Ovary (tissue), 9 donors: ENCODE measurements around the gene RYR3. TPM values are rescaled to one million over a fixed set of nuclear protein-coding genes. Genes with fewer than 3 reads are reported as not detected.

Experiments used
- DNase-seq, 5 donors: peaks; one replicate each; pipeline ENCODE4 v3.0.0-alpha.2; 2019 to 2020
- H3K27ac ChIP-seq, 2 donors: fragments of 200-600 bp; one replicate each; pipeline versions ENCODE4 v1.5.1 to v1.8.0; 2019 to 2022
- H3K27me3 ChIP-seq: fragments of 200-600 bp; one replicate; pipeline ENCODE4 v1.8.0; 2022
- H3K36me3 ChIP-seq: fragments of 200-600 bp; sonication (generic); one replicate; pipeline ENCODE4 v1.5.1; 2019
- H3K4me1 ChIP-seq: one replicate; pipeline ENCODE4 v1.8.1; 2013; ENCODE audit warnings: mild to moderate bottlenecking, moderate library complexity; ENCODE audit not compliant: insufficient read depth
- H3K4me3 ChIP-seq: fragments of 200-600 bp; sonication (generic); one replicate; pipeline ENCODE4 v1.5.1; 2017
- H3K9me3 ChIP-seq, 2 donors: fragments of 200-600 bp in 1 of 2; sonication (generic) in 1 of 2; one replicate each; pipeline versions ENCODE4 v1.5.1 to v1.8.1; 2013 to 2019; ENCODE audit warnings: mild to moderate bottlenecking in 1 of 2, moderate library complexity in 1 of 2
- CTCF ChIP-seq, 3 donors: fragments of 450-650 bp in 2 of 3; fragments of 200-600 bp in 1 of 3; IDR thresholded peaks; one replicate each; pipeline versions ENCODE4 v1.5.1 to v1.8.0; 2016 to 2022; ENCODE audit warnings: antibody characterized with exemption in 3 of 3, mild to moderate bottlenecking in 1 of 3
- EP300 ChIP-seq: sonication (generic); formaldehyde crosslinking; IDR thresholded peaks from one replicate; pipeline ENCODE4 v1.6.1; 2017; ENCODE audit warnings: antibody characterized with exemption
- POLR2A ChIP-seq: fragments of 450-650 bp; IDR thresholded peaks from one replicate; pipeline ENCODE4 v1.6.1; 2017; ENCODE audit warnings: antibody characterized with exemption, mild to moderate bottlenecking, moderate library complexity
- WGBS, 3 donors: extraction: QIAGEN DNeasy Blood & Tissue Kit in 1 of 3; methylation state at CpG; one replicate each; pipeline versions ENCODE4 v1.1.5 to v1.1.7; 2013 to 2017; 5-methylcytosine and 5-hydroxymethylcytosine counted together
- intact Hi-C, 4 donors: fragments of 100-400 bp; cut with DNase I; formaldehyde crosslinking; loops; one replicate each; pipeline versions ENCODE4 v1.11.0 to v1.15.1; 2022 to 2023
- polyA plus RNA-seq, 2 donors: library from polyadenylated mRNA; stranded (reverse); fragments of 200-250 nt in 1 of 2; fragments of 350-450 nt in 1 of 2; fragmentation: Illumina TruSeq in 1 of 2; extraction: RNeasy Lipid Tissue Mini Kit (QIAGEN cat#74804) in 1 of 2; gene quantifications; one replicate each; pipeline ENCODE4 v1.2.3, GENCODE V29; 2013 to 2014
- total RNA-seq, 7 donors: library from RNA; depleted of rRNA in 2 of 7; stranded (reverse); fragments of >200 nt in 2 of 7; fragmentation: NEBNext Ultra II Directional in 3 of 7; extraction: Animal tissue kit (Norgen Biotek cat#: 25700) in 3 of 7; gene quantifications; one replicate each; pipeline versions ENCODE4 v1.1.0 to v1.2.4, GENCODE V29; 2016 to 2023
- donor health status: DM: no; HTN: no; CAD: no; lungs with moderate emphysema.
- donor health status: DM: no; HTN: no; CAD: no.
- donor health status: Bipolar disorder and iron deficiency.
- donor health status: DM: yes; HTN: yes; CAD: no.
- donor health status: DM: no; HTN: no; CAD: no.
- donor health status: DM: yes; HTN: yes; CAD: no.

The RYR3 gene
- total and polyA plus RNA-seq, 9 donors = 0.52 to 6.0 (median 0.96) TPM

DNA sequence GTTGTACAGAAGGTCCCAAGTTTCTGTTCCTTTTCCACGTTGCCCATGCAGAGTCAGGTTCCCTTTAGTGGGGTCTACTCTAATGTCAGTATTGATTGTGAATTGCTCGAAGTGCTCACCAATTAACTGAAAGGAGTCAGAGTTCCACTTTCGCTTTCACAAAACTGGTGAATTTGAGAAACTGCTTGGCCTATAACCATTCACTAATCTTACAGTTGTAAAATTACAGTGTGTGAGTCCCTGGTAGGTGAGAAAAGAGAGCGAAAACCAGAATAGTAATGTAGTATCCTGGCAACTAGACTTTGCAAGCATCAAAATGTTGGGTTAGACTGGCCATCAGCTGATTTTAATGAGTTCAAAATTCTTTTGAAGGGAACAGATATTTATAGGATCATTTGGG lies 420.0 kb downstream of the RYR3 start:
- intact Hi-C loops = no loop called here

GRCh38 chr15:33735143-33735542 lies 424.4 kb downstream of the RYR3 start:
- 10 to 20% (median 15%) methylated on average over 1 of the region's 1 CpG for WGBS, 3 donors
- Histone ChIP-seq H3K4me3 (no peak overlapping the region), H3K27ac (no peak overlapping the region), H3K27me3 (no peaks in the 10 kb centered on the region), H3K36me3 (no peaks in the 10 kb centered on the region), H3K9me3 (no peaks in the 10 kb centered on the region), H3K4me1 (no peaks in the 10 kb centered on the region)
- TF ChIP-seq POLR2A (no peak), CTCF (IDR thresholded peaks at IDR 0.05) (no peak), EP300 (no peak)
- intact Hi-C loops = no loop called here
- DNase-seq = no peak

More for the DNA sequence above, 420.0 kb downstream of the RYR3 start:
- Histone ChIP-seq H3K36me3 (no peaks in the 10 kb centered on the region), H3K9me3 (no peaks in the 10 kb centered on the region), H3K4me1 (no peaks in the 10 kb centered on the region), H3K27me3 (no peaks in the 10 kb centered on the region), H3K4me3 (no peak overlapping the region), H3K27ac (no peak overlapping the region)
- TF ChIP-seq CTCF (IDR thresholded peaks at IDR 0.05) (no peak), EP300 (no peak), POLR2A (no peak)
- WGBS, 3 donors = 49 to 79% (median 67%) methylated on average over 4 of the region's 4 CpGs
- no peak for DNase-seq

DNA sequence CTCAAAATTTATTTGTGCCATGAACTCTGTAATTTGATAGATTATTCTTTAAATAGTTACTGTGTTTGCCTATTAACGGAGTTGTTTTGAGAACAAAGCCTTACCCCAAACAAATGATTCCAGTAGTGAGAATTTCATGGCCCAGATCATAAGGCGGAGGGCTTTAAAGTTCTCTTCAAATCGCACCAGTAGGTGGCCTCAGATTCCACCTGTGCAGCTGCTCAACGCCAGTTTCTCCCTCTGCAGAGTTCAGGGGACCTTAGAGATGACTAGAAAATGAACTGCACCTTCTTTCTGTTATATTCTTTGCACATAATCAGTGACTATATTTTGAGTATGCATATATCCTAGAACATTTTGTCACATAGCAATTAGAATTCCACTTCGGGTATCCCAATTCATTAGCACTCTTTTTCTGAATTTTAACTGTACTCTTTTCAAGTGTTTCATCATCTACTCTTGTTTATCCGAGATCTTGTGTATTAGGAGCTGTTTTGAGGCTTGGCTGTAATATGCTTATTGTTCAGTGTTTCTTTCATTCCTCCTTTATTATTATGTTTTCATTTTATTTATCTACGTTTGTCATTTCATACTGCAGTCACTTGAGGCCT lies 425.0 kb downstream of the RYR3 start:
- Histone ChIP-seq H3K27me3 (no peaks in the 10 kb centered on the region), H3K36me3 (no peaks in the 10 kb centered on the region), H3K27ac (no peak overlapping the region), H3K4me1 (no peaks in the 10 kb centered on the region), H3K9me3 (no peaks in the 10 kb centered on the region), H3K4me3 (no peak overlapping the region)
- intact Hi-C loops = no loop called here
- WGBS, 3 donors = 43 to 46% (median 45%) methylated on average over 7 of the region's 7 CpGs
- no peak for DNase-seq
- TF ChIP-seq EP300 = no peak
- no peak for TF ChIP-seq CTCF (IDR thresholded peaks at IDR 0.05)
- TF ChIP-seq POLR2A = no peak

GRCh38 chr15:33737687-33738601 lies 427.2 kb downstream of the RYR3 start:
- no peaks in the 10 kb centered on the region for H3K27me3 ChIP-seq
- no peaks in the 10 kb centered on the region for H3K4me1 ChIP-seq
- no peak overlapping the region for H3K27ac ChIP-seq
- intact Hi-C loops = no loop called here
- no peaks in the 10 kb centered on the region for H3K9me3 ChIP-seq
- DNase-seq = peak in 1 of 5 donors; percentile 28
- WGBS, 3 donors = 37 to 45% (median 40%) methylated on average over 15 of the region's 15 CpGs
- no peaks in the 10 kb centered on the region for H3K36me3 ChIP-seq
- TF ChIP-seq EP300 (no peak), CTCF (IDR thresholded peaks at IDR 0.05) (no peak), POLR2A (no peak)
- no peak overlapping the region for H3K4me3 ChIP-seq
